GM21528 (cell line): Measurements from ENCODE around the gene SLIT3.

Experiments
- ATAC-seq: cut with Tn5 transposase; IDR thresholded peaks from one replicate; pipeline ENCODE4 v1.9.1; 2021; ENCODE audit warnings: mild to moderate bottlenecking, moderate library complexity; ENCODE audit not compliant: unreplicated experiment, low FRiP score

SLIT3 gene

DNA sequence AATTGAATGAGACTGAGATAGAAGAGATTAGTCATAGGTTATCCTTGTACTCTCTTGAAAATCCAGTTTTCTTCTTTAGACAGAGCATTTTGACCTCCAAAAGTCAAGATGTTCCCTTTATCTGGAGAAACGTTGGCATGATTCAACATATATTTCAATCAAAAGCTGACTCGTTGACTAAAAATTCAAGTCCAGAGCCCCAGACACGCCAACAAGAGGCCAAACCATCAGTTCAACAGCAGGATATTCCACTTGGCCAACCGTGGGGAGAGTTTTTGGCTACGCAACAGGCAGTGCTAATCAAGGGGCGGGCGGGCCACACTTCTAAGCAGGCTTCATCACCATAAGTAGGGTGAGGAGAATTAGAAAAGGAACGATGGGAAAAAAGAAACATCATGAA lies 119.1 kb downstream of the SLIT3 start:
- ATAC-seq = no peak

DNA sequence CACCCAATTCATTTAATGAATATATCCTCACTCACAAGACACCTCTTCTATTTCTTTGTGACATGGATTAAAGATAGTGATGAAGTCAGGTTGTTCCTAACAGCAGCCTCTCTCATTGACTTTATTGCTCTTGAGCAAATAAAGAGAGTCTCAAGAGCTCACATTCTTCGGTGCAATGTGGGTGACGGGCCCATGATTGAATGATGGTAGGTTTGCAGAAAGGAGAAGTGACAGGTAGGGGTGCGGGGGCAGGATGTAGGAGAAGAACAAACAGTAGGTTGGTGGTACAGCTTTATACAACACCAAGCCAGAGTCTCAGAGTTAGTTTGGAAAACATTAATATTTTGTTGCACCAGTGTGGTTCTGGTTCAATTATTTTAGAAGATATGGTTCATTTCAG lies 122.2 kb downstream of the SLIT3 start:
- no peak for ATAC-seq

DNA sequence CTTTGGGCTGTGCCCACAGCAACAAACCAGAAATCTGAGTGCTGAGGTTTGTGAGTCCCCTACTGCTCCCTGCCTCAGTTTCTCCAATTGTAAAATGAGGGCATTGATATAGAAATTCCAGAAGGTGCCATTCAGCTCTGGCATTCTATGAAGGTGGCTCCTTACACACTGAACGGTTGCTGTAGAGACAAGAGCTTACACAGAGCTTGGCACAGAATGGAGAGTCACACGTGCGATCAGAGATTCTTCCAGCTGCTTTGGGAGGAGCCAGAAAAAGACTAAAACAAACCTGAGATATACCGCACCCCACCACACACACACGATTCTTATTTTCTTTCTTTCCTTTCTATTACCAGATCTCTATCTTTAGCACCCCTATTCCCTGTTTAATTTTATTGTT lies 122.7 kb downstream of the SLIT3 start:
- no peak for ATAC-seq

DNA sequence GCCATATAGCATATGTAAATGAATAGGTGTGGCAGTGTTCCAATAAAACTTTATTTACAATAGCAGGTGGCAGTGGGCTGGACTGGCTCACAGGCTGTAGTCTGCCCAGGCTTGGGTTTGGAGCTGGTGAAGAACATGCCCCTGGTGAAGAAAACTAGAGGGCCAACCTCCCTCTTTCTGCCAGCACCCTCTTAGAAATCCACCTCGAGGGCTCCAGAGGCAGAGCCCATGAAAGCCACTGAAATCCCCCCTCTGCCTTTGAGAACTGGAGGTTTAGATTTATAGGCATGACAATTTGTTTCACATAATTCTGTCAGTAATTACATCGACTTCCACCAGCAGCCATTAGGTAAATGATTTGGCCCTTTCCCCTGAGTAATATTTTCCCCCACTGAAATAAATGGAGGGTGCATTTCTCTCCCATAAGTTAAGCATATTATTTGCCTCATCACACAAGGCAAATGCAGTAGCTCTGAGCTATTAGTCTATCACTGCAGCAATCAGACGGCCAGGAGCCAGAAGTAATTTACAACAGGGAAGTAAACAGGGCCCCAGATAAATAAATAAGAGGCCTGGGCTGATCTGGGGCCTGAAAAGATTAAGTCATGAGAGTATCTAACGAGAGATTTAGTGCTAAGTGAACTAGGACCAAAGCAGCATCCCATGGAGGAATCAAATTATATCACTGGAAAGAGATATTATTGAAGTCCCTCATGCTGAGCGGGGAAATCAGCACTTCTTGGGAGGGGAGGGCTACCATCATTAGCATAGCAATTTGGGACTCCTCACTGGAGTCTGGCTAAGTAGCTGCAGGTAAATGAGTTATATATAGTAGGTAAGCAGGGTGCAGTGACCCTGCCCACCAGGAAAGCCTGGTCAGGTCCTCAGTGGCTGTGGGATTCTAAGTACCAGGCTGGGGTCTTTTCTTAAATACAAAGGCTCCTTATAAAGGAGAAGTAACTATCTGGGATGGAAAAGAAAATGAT lies 123.9 kb downstream of the SLIT3 start:
- ATAC-seq = no peak

DNA sequence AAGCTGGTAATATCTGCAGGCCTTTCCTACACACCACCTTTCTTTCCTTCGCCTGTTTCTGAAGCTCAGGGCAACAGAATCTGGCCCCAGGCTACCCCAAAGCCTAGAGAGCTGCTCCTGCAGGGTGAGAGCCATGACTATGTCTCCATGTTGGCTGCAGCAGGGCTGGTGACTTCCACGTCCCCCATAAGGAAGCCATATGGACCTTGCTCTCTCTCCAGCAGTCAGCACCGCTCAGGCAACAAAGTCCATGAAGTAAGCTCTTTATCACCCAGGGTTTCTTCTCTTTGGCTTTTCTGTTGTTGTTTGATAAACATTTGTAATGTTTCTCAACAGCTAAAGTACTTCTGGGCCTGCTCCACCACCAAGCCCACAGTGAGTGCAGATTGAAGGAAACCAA lies 125.2 kb downstream of the SLIT3 start:
- no peak for ATAC-seq

DNA sequence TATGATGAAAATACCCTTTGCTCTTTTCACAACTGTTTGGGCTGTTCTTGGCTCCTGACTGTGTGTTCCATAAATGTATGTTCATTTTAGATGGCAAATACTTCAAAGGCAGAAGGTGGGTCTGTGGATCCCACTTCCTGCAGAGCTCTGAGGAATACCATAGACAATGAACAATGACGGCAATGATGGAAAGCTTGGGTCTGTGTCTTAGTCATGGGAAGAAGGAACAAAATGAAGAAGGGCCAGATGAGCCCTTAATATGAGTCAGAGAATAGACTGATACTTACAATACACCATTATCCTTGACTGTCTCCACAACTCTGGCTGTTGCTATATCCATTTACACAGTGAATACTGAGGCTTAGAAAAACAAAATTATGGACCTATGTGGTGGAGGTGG lies 126.0 kb downstream of the SLIT3 start:
- no peak for ATAC-seq

DNA sequence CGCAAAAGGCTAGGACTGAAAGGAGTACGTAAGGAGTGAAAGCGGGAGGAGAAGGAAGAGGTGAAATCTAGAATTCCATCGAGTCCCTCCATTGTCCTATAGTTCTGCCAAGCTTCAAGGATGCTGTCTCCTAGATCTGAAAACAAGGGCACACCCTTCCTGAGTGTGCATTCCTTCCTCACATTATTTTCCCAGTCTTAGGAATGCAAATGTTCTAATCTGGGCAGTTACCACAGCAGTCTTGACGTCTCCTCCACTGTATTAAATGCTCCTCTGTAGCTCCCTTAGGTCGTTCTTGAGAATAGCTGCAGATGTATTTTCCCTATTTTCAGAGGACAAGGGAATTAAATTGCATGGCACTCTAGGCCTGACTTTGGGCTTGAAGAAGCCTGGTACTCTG lies 127.6 kb downstream of the SLIT3 start:
- no peak for ATAC-seq

DNA sequence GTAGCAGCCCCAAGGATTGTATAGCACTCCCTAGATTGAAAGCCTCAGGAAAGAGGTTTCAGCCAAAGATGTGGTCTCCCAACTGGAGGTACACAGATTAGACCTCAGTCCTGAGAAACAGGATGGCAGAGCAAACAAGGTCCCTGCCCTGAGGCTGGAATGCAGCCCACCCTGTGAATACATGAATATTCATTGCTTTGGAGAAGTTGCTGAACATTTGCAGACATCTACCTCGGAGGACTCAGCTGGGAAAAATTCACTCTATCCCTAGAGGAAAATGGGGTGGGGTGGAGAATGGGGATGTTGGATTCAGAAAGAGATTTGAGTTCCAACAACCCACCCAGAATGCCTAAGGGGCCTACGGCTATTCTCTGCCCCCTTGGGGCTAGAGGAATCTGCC lies 129.4 kb downstream of the SLIT3 start:
- no peak for ATAC-seq

DNA sequence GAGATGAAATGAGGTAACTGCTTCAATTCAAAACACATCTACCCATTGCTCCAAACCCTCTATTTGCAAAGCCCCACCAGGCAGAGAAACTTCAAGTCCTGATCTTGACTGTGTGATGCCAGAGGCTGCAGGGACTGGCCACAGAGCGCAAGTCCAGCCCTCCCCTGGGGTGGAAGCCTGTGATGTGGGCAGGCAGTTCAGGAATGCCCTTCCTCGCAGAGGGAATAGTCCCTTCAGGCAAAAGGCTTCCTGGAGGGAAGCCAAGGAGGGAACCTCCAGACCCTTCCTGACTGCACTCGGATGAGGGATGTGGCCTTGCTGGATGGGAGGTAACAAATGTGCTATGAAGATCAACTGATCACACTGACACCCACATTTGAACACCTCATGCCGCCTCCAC lies 131.2 kb downstream of the SLIT3 start:
- ATAC-seq = no peak

DNA sequence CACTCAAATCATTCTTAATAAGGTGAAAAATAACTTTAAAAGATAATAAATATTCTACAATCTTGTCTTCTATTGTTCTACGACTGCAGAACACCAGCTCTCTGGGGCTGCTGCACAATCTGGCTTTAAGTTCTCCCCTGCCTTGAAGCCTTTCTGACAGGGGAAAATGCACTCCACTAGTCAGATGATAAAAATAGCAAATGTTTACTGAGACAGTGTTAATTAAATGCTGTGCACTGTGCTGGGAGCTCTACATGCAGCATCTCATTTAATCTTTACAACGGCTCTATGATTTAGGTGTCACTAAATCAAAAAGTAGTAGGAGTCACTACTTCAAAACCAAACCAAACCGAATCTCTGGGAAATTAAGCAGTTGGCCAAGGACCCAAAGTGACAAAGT lies 132.7 kb downstream of the SLIT3 start:
- no peak for ATAC-seq

DNA sequence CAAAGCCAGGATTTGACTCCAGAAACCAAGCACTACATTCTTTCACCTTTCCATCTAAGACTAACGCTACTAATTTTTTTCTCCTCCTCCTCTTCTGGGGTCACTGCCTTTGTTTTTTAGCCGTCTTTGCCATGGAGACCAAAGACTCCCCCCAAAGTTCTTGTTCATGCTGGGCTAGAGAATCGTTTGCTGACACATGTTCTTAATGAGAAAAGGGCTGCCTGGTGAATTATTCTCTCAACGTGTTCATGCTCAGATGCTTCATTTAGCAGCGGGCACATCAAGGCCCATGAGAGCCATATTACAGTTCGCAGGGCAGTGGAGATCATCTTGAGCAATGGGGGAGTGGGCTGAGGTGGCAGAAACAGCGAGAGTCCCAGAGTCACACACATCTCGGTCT lies 134.9 kb downstream of the SLIT3 start:
- no peak for ATAC-seq

DNA sequence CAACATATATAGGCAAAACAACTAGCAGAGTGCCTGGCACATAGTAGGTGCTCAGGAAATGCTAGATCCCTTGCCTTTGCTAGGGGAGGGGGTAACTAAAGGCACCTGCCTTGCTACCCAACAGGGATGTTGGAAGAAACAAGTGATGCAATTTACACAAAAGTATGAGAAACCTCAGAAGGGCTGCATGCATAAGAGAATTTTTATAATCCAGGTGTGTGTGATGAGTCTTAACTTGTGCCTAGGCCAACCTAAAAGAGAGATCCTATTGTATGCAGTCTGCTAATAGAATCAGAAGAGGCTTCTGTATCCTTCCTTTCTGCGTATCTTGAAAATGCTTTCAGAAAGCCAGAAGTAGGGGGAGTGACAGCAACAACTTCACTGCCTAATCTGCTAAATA lies 135.9 kb downstream of the SLIT3 start:
- no peak for ATAC-seq

DNA sequence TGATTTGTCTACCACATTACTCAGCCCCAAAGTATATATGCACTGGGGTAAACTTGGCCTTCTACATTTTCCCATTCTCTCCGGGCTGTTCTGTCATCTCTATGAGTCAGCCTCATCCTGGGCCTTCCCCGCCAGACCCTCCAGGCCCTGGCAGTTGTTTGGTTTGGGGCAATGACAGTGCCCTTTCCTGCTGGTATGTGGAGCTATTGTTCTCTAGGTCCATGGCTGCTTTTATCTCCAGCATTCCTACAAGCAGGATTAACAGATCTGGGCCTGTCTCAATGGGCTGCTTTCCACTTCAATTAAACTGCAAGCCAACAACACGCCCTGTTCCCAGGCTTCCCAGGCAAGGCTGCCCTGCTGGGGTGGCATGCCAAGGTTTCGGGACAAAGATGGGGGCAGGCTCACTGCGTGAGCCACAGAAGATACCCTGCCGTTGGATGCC lies 136.4 kb downstream of the SLIT3 start:
- ATAC-seq = no peak

DNA sequence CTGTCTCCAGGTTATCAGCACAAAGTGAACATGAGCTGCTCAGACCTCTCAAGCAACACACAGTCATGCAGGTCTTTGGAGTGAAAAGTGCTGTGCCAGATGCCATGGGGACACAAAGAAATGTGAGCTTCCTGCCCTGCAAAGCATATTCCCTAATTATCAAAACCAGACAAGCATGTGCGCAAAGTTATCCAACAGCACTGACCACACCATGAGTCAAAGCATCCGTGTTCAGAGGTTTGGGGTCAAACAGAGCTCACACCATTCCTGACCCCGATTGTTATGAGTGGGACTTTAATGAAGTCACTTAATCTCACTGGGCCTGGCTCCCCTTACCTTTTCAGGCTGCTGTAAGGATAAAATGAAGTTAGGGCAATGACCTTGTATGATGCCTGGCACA lies 138.5 kb downstream of the SLIT3 start:
- ATAC-seq = no peak

DNA sequence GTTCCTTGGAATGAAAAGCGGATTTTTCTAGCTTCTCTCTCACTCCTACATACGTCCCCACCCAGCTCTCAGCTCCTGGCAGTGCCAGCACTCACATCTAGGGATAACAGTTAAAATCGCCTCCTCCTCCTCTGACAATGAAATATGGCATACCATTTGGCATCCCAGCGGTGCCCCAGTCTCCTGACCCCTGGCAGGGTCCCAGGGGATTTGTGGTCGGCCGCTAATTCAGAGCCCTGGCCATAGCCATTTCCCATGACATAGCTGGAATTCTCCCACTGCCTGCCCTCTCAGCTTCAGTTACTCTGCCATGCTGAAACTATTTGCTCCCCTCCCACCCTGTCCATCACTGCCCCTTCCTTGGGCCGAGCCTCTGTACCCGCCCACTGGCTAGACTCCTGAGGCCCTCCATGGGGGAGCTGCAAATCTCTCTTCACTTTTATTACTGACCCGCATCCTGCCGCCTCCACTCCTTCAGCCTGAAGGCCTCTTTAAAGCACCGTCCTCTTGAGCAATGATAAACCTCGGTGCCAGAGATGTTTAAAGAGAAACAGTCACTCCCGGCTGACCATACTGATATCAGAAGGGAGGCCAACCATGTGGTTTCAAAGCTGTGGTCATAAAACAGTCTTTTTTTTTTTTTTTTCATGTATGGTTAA lies 139.8 kb downstream of the SLIT3 start:
- no peak for ATAC-seq

DNA sequence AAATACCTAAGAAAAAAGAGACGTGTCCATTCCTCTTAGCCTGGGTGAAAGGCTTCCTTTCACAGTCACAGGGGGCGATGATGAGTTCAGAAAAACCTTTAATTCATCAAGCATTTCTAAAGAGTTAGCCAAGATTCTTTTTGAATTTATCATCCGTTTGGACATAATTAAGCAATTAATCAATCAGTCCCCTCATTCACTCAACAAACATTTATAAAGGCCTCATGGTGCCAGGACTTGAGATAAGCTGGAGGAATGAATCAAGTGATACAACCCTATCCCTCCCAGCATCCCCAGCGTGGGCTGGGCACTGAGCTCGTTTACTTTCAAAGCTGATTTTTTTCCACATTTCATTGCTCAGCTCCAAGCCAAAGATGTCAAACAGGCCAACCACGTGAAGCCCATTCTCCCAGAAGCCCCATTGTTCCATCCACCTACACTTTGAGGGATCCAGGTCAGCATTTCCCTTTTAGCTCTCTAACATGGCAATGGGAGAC lies 140.5 kb downstream of the SLIT3 start:
- no peak for ATAC-seq

DNA sequence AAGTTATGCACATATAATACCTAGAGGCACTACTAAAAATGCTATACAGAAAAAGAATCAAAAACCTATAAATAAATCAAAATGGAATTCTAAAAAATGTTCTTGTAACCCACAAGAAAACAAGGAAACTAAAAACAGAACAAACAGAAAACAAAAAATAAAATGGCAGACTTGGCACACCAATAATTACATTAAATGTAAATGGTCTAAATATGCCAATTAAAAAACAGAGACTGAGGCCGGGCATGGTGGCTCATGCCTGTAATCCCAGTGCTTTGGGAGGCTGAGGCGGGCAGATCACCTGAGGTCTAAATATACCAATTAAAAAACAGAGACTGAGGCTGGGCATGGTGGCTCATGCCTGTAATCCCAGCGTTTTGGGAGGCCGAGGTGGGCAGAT lies 142.2 kb downstream of the SLIT3 start:
- no peak for ATAC-seq

DNA sequence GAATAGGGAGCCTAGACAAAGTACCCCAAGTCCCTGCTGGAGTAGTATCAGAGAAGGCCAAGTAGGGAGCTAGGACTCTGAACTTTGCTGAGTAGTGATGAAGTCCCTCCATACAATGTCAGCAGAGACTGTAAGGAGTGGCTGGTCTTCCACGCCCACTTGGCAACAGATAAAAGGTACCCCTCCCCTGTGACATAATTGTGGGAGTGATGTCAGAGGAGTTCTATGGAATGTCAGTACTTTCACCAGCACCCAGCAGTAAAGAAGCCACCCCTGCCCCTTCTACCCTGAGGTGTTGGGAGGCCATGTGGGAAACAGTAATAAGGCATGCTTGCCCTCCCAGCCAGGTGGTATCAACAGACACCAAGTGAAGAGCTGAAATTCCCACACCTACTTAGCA lies 143.9 kb downstream of the SLIT3 start:
- no peak for ATAC-seq

DNA sequence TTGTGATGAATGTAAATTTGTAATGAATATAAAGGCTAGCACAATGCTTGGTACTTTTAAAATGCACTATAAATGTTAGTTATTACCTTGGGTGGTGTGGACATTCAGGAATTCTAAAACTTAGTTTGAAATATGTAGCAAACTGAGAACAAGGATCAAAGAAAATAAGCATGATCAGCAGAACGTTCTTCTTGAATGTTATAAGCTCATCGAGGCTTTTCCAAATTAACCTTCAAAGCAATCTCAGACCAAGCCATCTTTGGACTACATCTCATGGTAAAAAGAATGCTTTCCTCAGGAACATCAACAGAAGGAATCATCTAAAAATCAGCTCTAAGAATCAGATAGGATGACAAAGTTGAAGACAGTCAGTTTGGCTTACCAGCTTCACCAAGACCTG lies 146.3 kb downstream of the SLIT3 start:
- no peak for ATAC-seq

DNA sequence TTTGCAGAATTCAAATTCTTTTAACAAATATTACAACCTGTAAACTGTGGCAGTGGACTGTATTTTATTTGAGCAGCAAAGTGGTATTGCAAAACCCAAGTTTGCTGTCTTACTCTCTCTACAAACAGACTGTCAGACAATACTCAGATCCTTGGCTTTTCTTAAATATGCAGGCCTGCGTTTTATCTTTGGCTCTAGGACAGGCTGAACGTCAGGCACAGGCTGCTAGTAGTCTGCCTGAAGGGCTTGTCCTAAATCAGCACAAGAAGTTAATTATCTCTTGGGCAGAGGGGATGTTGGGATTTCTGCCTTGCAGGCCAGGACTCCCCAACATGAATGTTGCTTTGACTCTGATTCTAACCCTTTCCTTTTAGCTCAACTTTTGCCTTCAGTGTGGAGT lies 147.5 kb downstream of the SLIT3 start:
- no peak for ATAC-seq

DNA sequence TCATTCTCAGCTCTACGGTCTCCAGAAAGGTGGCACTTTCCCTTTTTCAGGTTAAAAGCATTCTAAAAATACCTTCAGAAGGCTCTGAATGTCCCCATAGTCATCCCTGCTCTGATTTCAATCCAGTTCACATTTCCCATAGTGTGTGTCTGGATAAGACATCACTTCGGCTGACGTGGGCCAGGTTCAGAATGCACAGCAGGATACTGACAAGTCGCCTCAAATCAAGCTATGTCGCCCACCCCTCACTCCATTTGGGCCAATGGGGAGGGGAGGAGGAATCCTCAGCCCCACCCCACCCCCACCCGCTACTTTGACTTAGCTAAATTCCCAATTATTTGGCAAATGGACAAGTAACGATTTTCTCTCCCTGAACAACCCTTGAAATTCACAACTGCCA lies 148.0 kb downstream of the SLIT3 start:
- ATAC-seq = no peak

DNA sequence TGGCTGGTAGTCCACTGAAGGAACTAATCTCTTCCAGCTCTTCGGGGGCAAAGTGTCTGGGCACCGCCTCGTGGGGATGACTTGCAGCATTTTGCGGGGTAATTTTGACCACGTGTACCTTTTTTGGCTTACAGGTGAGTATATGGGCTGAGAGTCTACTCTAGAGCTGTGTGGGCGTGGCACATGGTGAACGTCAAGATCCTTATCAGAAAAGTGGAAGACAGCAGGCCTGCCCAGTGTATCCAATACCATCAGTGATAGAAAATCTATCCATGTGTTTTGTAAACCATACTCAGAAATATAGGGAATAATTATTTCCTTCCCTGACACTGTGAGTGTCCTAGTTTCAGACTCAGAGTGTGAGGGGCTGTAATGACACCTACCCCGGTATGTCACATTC lies 148.5 kb downstream of the SLIT3 start:
- no peak for ATAC-seq
